HCT116 (cell line): ENCODE data around the gene ARGLU1. TPM values are rescaled to one million over a fixed set of nuclear protein-coding genes. Genes with fewer than 3 reads are reported as not detected.

Source experiments
- ATAC-seq: fragments of 200-7000 bp; cut with Tn5 transposase; 2 replicates; pipeline ENCODE4 v1.9.1; 2020; ENCODE audit warnings: mild to moderate bottlenecking, moderate library complexity
- BruUV-seq: library from RNA; stranded (reverse); fragments of 400-500 nt; replicated peaks from 2 replicates; lab custom pipeline; 2021; lab: Mats Ljungman, UMichigan
- CTCF ChIA-PET: fragments of 300-600 bp; sonication (Branson Sonifier 250); formaldehyde crosslinking; loops from one replicate; lab custom pipeline; 2021; ENCODE audit warnings: antibody characterized with exemption; lab: Charles Lee
- POLR2A ChIA-PET: fragments of 300-600, 350-600 bp; sonication (Branson Sonifier 250); formaldehyde crosslinking; loops from one replicate; lab custom pipeline; 2021; ENCODE audit warnings: antibody characterized with exemption; lab: Charles Lee
- RAD21 ChIA-PET, 2 experiments: fragments of 300-600 bp; sonication (Branson Sonifier 250); formaldehyde crosslinking; loops; one replicate each; lab custom pipeline; 2023; ENCODE audit warnings: low total read pairs in 2 of 2; ENCODE audit not compliant: uncharacterized antibody in 2 of 2, unreplicated experiment in 2 of 2, low non-redundant PET in 1 of 2; lab: Charles Lee
- DNase-seq: peaks from one replicate; pipeline ENCODE4 v3.0.0-alpha.2; 2010; ENCODE audit warnings: low read depth, low spot score
- H2AFZ ChIP-seq: fragments of 200-600 bp; shearing (Covaris generic), sonication (generic); 2 replicates; pipeline ENCODE4 v1.6.1; 2017; ENCODE audit warnings: low read depth, mixed run types, mixed read lengths, antibody characterized with exemption, low read length; ENCODE audit not compliant: poor library complexity, severe bottlenecking
- H3K27ac ChIP-seq: 2 replicates; pipeline ENCODE4 v1.5.1; 2012; ENCODE audit warnings: low read depth, low read length
- H3K27me3 ChIP-seq: fragments of 200-600 bp; sonication (generic); 2 replicates; pipeline ENCODE4 v1.6.1; 2016; ENCODE audit warnings: mixed run types, low read length, mixed read lengths; ENCODE audit not compliant: insufficient read depth
- H3K36me3 ChIP-seq, 2 experiments: fragments of 200-500 bp in 1 of 2; fragments of 200-600 bp in 1 of 2; sonication (Bioruptor generic) in 1 of 2; sonication (generic) in 1 of 2; 2 replicates each; pipeline versions ENCODE4 v1.5.1 to v1.6.1; 2014 to 2016; ENCODE audit warnings: low read length in 2 of 2, inconsistent platforms in 1 of 2, mixed read lengths in 1 of 2, mixed run types in 1 of 2; ENCODE audit not compliant: insufficient read depth in 2 of 2, control insufficient read depth in 1 of 2
- H3K4me1 ChIP-seq, 2 experiments: fragments of 200-600 bp in 1 of 2; sonication (generic) in 1 of 2; 2 replicates each; pipeline versions ENCODE4 v1.5.1 to v1.6.1; 2012 to 2017; ENCODE audit warnings: low read length in 2 of 2, inconsistent platforms in 1 of 2, mild to moderate bottlenecking in 1 of 2, mixed read lengths in 1 of 2, mixed run types in 1 of 2, moderate library complexity in 1 of 2; ENCODE audit not compliant: insufficient read depth in 2 of 2, control insufficient read depth in 1 of 2
- H3K4me2 ChIP-seq: fragments of 200-600 bp; sonication (generic); 2 replicates; pipeline ENCODE4 v1.6.1; 2017; ENCODE audit warnings: mixed run types, low read length, mixed read lengths
- H3K4me3 ChIP-seq, 2 experiments: fragments of 200-600 bp in 1 of 2; sonication (generic) in 1 of 2; replicated peaks in 1 of 2; 2 replicates each; pipeline ENCODE4 v1.5.1; 2011 to 2016; ENCODE audit warnings: low read length in 2 of 2, control low read depth in 1 of 2, low read depth in 1 of 2, mild to moderate bottlenecking in 1 of 2, mixed read lengths in 1 of 2, mixed run types in 1 of 2
- H3K79me2 ChIP-seq: fragments of 200-600 bp; sonication (generic); 2 replicates; pipeline ENCODE4 v1.6.1; 2017; ENCODE audit warnings: mild to moderate bottlenecking, mixed run types, low read length, moderate library complexity, mixed read lengths; ENCODE audit not compliant: insufficient read depth
- H3K9ac ChIP-seq: fragments of 200-600 bp; sonication (generic); 2 replicates; pipeline ENCODE4 v1.6.1; 2016; ENCODE audit warnings: low read length, mixed read lengths
- H3K9me2 ChIP-seq: fragments of 200-600 bp; sonication (generic), shearing (Covaris generic); 2 replicates; pipeline ENCODE4 v1.6.1; 2017; ENCODE audit warnings: mixed run types, mild to moderate bottlenecking, moderate library complexity; ENCODE audit not compliant: insufficient read depth
- H3K9me3 ChIP-seq, 2 experiments: fragments of 200-500 bp in 1 of 2; fragments of 200-600 bp in 1 of 2; sonication (Bioruptor generic) in 1 of 2; sonication (generic) in 1 of 2; 2 replicates each; pipeline ENCODE4 v1.6.1; 2014 to 2017; ENCODE audit warnings: low read length in 2 of 2, mixed read lengths in 2 of 2, inconsistent platforms in 1 of 2, low read depth in 1 of 2, mild to moderate bottlenecking in 1 of 2, mixed run types in 1 of 2, moderate library complexity in 1 of 2; ENCODE audit not compliant: control insufficient read depth in 1 of 2, insufficient read depth in 1 of 2
- H4K20me1 ChIP-seq: fragments of 200-600 bp; sonication (generic), shearing (Covaris generic); 2 replicates; pipeline ENCODE4 v1.6.1; 2017; ENCODE audit warnings: mixed run types, mild to moderate bottlenecking, moderate library complexity; ENCODE audit not compliant: insufficient read depth
- CBX3 ChIP-seq: IDR thresholded peaks from 2 replicates; pipeline ENCODE4 v1.6.1; 2012; ENCODE audit warnings: low read depth
- CTCF ChIP-seq, 3 experiments: fragments of 200-600 bp in 1 of 3; sonication (generic) in 1 of 3; IDR thresholded peaks in 2 of 3; conservative IDR thresholded peaks in 1 of 3; 2 replicates each; pipeline ENCODE4 v1.5.1; 2012 to 2017; ENCODE audit warnings: low read depth in 2 of 3, low read length in 2 of 3, antibody characterized with exemption in 1 of 3, borderline replicate concordance in 1 of 3, control low read depth in 1 of 3, mild to moderate bottlenecking in 1 of 3, mixed read lengths in 1 of 3, mixed run types in 1 of 3, moderate library complexity in 1 of 3; ENCODE audit not compliant: insufficient read depth in 1 of 3
- FOSL1 ChIP-seq: IDR thresholded peaks from 2 replicates; pipeline ENCODE4 v1.6.1; 2012; ENCODE audit warnings: low read depth
- MAX ChIP-seq: IDR thresholded peaks from 2 replicates; pipeline ENCODE4 v1.6.1; 2012
- POLR2A ChIP-seq: IDR thresholded peaks from 2 replicates; pipeline ENCODE4 v1.7.0; 2011; ENCODE audit warnings: borderline replicate concordance; ENCODE audit not compliant: insufficient read depth, insufficient read length; ENCODE audit errors: extremely low read depth
- RAD21 ChIP-seq: IDR thresholded peaks from 2 replicates; pipeline ENCODE4 v1.6.1; 2012; ENCODE audit warnings: low read depth, mild to moderate bottlenecking
- SIN3A ChIP-seq: IDR thresholded peaks from 2 replicates; pipeline ENCODE4 v1.6.1; 2012; ENCODE audit warnings: low read depth
- YY1 ChIP-seq: IDR thresholded peaks from 2 replicates; pipeline ENCODE4 v1.6.1; 2011; ENCODE audit warnings: low read length, low read depth, moderate library complexity, mild to moderate bottlenecking; ENCODE audit not compliant: insufficient replicate concordance; ENCODE audit errors: extremely low read depth
- intact Hi-C: fragments of 100-400 bp; cut with micrococcal nuclease; formaldehyde crosslinking; loops from 2 replicates; pipeline ENCODE4 v1.10.0; 2022
- total RNA-seq: library from RNA; stranded (reverse); gene quantifications from one replicate; pipeline ENCODE4 v1.2.1, GENCODE V29; 2021; ENCODE audit not compliant: unreplicated experiment
- TF ChIP-seq, protein P1 (sequence below): IDR thresholded peaks from 2 replicates; pipeline ENCODE4 v1.6.1; 2011; ENCODE audit warnings: mild to moderate bottlenecking, low read length, moderate library complexity; ENCODE audit not compliant: insufficient replicate concordance; ENCODE audit errors: extremely low read depth

ARGLU1 gene
- total RNA-seq, 1 experiment from 2014 or later: 57.8 TPM

GRCh38 chr13:106569233-106570095 lies 1.5 kb upstream of the ARGLU1 start:
- Histone ChIP-seq H3K9me3 (no peaks in the 10 kb centered on the region), H3K9ac (peak overlapping the region; percentile 42), H3K9me2 (no peaks in the 10 kb centered on the region), H4K20me1 (peaks cover 25% of the 10 kb centered on the region; the same call in 1 of the 2 replicates)
- no peak for DNase-seq
- TF ChIP-seq, protein P1, sequence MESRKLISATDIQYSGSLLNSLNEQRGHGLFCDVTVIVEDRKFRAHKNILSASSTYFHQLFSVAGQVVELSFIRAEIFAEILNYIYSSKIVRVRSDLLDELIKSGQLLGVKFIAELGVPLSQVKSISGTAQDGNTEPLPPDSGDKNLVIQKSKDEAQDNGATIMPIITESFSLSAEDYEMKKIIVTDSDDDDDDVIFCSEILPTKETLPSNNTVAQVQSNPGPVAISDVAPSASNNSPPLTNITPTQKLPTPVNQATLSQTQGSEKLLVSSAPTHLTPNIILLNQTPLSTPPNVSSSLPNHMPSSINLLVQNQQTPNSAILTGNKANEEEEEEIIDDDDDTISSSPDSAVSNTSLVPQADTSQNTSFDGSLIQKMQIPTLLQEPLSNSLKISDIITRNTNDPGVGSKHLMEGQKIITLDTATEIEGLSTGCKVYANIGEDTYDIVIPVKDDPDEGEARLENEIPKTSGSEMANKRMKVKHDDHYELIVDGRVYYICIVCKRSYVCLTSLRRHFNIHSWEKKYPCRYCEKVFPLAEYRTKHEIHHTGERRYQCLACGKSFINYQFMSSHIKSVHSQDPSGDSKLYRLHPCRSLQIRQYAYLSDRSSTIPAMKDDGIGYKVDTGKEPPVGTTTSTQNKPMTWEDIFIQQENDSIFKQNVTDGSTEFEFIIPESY: no peak
- TF ChIP-seq, all 23 proteins: peak for 0
- ChIA-PET POLR2A (interaction anchor here (0.7 to 1.0 kb wide), 2 partner anchors 33 to 524 kb away, joined by 3 read pairs; no protein-coding TSS in a partner anchor), RAD21 (no interaction called here), CTCF (no interaction called here)
- Histone ChIP-seq H3K79me2 (peaks cover 36% of the 10 kb centered on the region), H3K27me3 (no peaks in the 10 kb centered on the region), H3K4me1 (peaks cover 22 to 44% of the 10 kb centered on the region in 2 experiments), H3K36me3 (no peaks in the 10 kb centered on the region), H3K27ac (no peak overlapping the region), H3K4me2 (peak overlapping the region; percentile 87), H2AFZ (no peak overlapping the region), H3K4me3 (peak overlapping the region in 1 of 2 experiments; percentile 14; a peak in 1 of 4 replicates)
- intact Hi-C loops: no loop called here
- no TSS peak for BruUV-seq
- no peak for ATAC-seq

DNA sequence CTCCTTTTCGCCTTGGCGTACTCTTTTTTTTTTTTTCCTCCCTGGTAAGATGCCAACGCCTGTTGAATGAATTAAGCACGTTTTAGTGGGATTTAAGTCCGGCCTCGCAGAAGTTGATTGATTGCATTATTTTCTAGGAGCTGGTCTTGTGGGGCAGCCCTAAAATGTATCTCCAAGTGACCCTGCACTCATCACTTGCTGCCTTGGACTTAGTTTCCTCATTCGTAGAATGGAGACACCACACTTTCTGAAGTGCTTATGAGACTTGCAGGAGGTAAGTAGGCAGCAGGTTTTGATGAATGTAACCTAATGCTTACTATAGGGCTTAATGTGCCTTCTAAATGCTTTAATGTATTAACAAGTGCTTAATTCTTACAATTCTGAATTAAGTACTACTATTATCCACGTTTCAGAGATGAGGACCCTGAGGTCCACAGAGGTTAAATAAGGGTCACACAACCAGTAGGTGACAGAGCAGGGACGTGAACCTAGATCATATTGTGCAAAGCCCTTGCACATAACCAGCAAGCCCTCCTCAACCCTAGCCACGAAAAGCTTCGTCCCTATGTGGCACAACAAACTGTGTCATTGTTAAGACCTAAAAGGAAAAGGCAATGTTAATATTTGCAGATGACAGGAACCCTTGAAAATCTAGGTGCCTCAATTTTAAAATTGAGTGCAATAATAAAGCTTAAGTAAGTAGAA lies 514 bp upstream of the ARGLU1 start:
- peak overlapping the region; percentile 96 for H3K9ac ChIP-seq
- no peaks in the 10 kb centered on the region for H3K27me3 ChIP-seq
- H3K36me3 ChIP-seq: no peaks in the 10 kb centered on the region
- H4K20me1 ChIP-seq: peaks cover 34% of the 10 kb centered on the region; the same call in 1 of the 2 replicates
- H3K79me2 ChIP-seq: peaks cover 46% of the 10 kb centered on the region
- H3K4me2 ChIP-seq: peak overlapping the region; percentile 87
- CTCF ChIA-PET: no interaction called here
- peak overlapping the region; percentile 79 to 85 for H3K4me3 ChIP-seq
- ATAC-seq: no peak
- RAD21 ChIA-PET: no interaction called here
- H2AFZ ChIP-seq: peak overlapping the region; percentile 34
- POLR2A ChIA-PET: no interaction called here
- no peaks in the 10 kb centered on the region for H3K9me3 ChIP-seq
- peak overlapping the region; percentile 91 for H3K27ac ChIP-seq
- no peaks in the 10 kb centered on the region for H3K9me2 ChIP-seq
- BruUV-seq: TSS peak; percentile 72
- DNase-seq: no peak
- intact Hi-C loops: no loop called here
- H3K4me1 ChIP-seq: peaks cover 22 to 44% of the 10 kb centered on the region in 2 experiments
- no peak for TF ChIP-seq CBX3
- no peak for TF ChIP-seq YY1
- no peak for TF ChIP-seq SIN3A
- no peak for TF ChIP-seq MAX
- no peak for TF ChIP-seq CTCF (IDR thresholded peaks at IDR 0.05 in 2 of 3, conservative IDR thresholded peaks at IDR 0.05 in 1 of 3; ENCODE audit: borderline replicate concordance in 1 of 3, insufficient read depth in 1 of 3, low read depth in 2 of 3, low read length in 2 of 3)
- no peak for TF ChIP-seq FOSL1
- TF ChIP-seq RAD21: no peak
- no peak for TF ChIP-seq POLR2A
